Measurements from ENCODE around the gene IRF6. TPM values are rescaled to one million over a fixed set of nuclear protein-coding genes. Genes with fewer than 3 reads are reported as not detected.
A peak's percentile ranks its signal among the peaks of the same experiment; 100 is the strongest.
"Not testable (repeated sequence)": the region's sequence is repeated elsewhere in the genome, so short reads cannot be mapped to it uniquely, and the experiment has no call there.

The IRF6 gene
- total and polyA plus RNA-seq, 11 donors = 1.5 to 99.4 (median 41.9) TPM

GRCh38 chr1:209797978-209798639 lies 7.8 kb downstream of the IRF6 start:
- Histone ChIP-seq H3K9me3 (no peaks in the 10 kb centered on the region), H3K4me1 (peaks cover 0 to 36% (median 18%) of the 10 kb centered on the region in 12 donors), H3K27ac (no peak overlapping the region), H3K36me3 (peaks cover 0 to 11% (median 0%) of the 10 kb centered on the region in 9 donors), H3K27me3 (no peaks in the 10 kb centered on the region), H3K4me3 (no peak overlapping the region)
- intact Hi-C loops (cut with DNase I) = no loop called here
- 81 to 86% (median 84%) methylated on average over 9 of the region's 9 CpGs for WGBS, 4 donors
- TF ChIP-seq CTCF (IDR thresholded peaks at IDR 0.05) = no peak
- TF ChIP-seq POLR2A (IDR thresholded peaks at IDR 0.05) = no peak
- DNase-seq = no peak
- no peak for ATAC-seq

DNA sequence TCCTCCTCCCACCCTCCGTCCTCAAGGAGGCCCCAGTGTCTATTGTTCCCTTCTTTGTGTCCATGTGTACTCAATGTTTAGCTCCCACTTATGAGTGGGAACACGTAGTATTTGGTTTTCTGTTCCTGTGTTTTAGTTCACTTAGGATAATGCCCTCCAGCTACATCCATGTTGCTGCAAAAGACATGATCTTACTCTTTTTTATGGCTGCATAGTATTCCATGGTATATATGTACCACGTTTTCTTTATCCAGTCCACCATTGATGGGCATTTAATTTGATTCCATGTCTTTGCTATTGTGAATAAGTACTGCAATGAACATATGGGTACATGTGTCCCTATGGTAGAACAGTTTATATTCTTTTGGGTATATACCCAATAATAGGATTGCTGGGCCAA lies 12.2 kb downstream of the IRF6 start:
- intact Hi-C loops (cut with DNase I); H3K27me3 ChIP-seq; ATAC-seq; H3K4me3 ChIP-seq; H3K9me3 ChIP-seq; DNase-seq; H3K27ac ChIP-seq: not testable (repeated sequence)
- Histone ChIP-seq H3K36me3 (peaks cover 0 to 50% (median 2%) of the 10 kb centered on the region in 9 donors), H3K4me1 (peaks cover 0 to 14% (median 0%) of the 10 kb centered on the region in 12 donors)
- 80 to 90% (median 88%) methylated on average over 3 of the region's 3 CpGs for WGBS, 4 donors

DNA sequence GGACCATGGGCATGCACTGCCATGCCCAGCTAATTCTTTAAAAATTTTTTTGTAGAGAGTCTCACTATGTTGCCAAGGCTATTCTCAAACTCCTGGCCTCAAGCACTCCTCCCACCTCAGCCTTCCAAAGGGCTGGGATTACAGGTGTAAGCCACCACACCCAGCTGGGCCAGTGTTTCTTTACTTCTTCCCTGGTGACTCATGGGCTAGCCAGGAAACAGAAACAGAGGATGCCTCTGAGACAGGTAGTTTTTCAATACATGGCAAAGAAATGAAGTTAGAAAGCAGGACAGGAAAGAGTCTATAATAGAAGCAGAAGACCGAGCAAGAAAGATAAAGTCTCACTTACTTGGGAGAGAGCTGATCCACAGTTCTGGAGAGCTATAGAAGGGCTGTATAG lies 14.0 kb downstream of the IRF6 start:
- no peak for ATAC-seq
- H3K36me3 ChIP-seq = peaks cover 0 to 55% (median 3%) of the 10 kb centered on the region in 9 donors
- no peak for DNase-seq
- TF ChIP-seq POLR2A (IDR thresholded peaks at IDR 0.05) (no peak), CTCF (IDR thresholded peaks at IDR 0.05) (no peak)
- peaks cover 0 to 19% (median 6%) of the 10 kb centered on the region in 12 donors for H3K4me1 ChIP-seq
- 37 to 79% (median 58%) methylated on average over 1 of the region's 1 CpG for WGBS, 4 donors
- H3K27ac ChIP-seq = no peak overlapping the region
- no peaks in the 10 kb centered on the region for H3K9me3 ChIP-seq
- no peaks in the 10 kb centered on the region for H3K27me3 ChIP-seq
- intact Hi-C loops (cut with DNase I) = no loop called here
- no peak overlapping the region for H3K4me3 ChIP-seq

DNA sequence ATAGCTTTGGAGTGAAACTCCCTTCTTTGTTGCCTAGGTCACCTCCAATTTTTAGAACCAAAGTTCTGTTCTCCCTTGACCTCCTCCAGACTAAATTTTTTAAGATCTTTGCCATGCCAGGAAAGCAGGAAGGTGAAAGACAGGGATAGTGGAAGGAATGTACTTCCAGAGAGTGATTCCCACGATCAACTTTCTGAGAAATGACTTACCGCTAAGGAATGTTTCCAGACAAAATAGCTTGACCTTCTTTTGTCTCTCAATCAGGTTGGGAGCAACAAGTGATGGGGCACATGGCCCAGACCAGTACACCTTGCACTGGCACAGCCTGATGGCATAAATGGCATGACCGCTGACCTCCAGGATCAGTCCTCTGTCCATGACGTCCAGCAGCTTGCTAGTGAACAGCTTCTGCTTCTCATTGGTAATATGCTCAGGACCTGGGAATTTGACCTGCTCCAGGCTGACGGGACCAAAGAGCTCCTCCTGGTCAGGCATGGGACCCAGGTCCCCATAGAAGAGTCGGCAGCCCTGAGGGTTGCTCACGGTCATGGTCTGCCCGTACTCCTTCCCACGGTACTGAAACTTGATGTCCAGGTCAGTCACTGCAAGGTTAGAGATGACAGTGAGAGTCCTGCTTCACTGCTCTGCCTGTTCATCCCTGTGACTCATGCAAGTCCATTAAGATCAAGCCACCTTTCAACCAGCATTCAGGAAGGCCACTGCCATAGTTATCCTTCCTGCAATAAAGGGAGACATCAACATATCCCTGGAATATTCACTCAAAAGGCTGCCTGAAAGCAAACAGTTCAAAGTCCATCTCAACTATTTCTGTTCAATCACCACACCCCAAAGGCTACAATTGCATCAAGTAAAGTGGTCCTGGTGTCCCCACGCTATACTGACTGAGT lies 15.4 kb downstream of the IRF6 start:
- TF ChIP-seq CTCF (IDR thresholded peaks at IDR 0.05) (no peak), POLR2A (IDR thresholded peaks at IDR 0.05) (no peak)
- peak overlapping the region in 1 of 12 donors; percentile 20 for H3K27ac ChIP-seq
- no peaks in the 10 kb centered on the region for H3K27me3 ChIP-seq
- H3K36me3 ChIP-seq = peaks cover 0 to 55% (median 3%) of the 10 kb centered on the region in 9 donors
- H3K4me1 ChIP-seq = peaks cover 0 to 27% (median 7%) of the 10 kb centered on the region in 12 donors
- intact Hi-C loops (cut with DNase I) = no loop called here
- H3K9me3 ChIP-seq = no peaks in the 10 kb centered on the region
- ATAC-seq (no peak), DNase-seq (no peak)
- 82 to 88% (median 84%) methylated on average over 9 to 10 of the region's 10 CpGs for WGBS, 4 donors
- no peak overlapping the region for H3K4me3 ChIP-seq
